ENCODE data around the gene PRCD.
"Not testable (repeated sequence)": the region's sequence is repeated elsewhere in the genome, so short reads cannot be mapped to it uniquely, and the experiment has no call there.

PRCD gene

GRCh38 chr17:76502341-76503211 is 37.3 kb upstream of the PRCD start:
- DNase-seq (ENCODE audit: low spot score), result no peak
- TF ChIP-seq, protein P1, sequence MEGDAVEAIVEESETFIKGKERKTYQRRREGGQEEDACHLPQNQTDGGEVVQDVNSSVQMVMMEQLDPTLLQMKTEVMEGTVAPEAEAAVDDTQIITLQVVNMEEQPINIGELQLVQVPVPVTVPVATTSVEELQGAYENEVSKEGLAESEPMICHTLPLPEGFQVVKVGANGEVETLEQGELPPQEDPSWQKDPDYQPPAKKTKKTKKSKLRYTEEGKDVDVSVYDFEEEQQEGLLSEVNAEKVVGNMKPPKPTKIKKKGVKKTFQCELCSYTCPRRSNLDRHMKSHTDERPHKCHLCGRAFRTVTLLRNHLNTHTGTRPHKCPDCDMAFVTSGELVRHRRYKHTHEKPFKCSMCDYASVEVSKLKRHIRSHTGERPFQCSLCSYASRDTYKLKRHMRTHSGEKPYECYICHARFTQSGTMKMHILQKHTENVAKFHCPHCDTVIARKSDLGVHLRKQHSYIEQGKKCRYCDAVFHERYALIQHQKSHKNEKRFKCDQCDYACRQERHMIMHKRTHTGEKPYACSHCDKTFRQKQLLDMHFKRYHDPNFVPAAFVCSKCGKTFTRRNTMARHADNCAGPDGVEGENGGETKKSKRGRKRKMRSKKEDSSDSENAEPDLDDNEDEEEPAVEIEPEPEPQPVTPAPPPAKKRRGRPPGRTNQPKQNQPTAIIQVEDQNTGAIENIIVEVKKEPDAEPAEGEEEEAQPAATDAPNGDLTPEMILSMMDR (IDR thresholded peaks at IDR 0.05; ENCODE audit: extremely low read depth, insufficient read depth, missing control alignments), result no peak
- in situ Hi-C loops (cut with MboI; ENCODE audit: low pct_unique_long_range_greater_than_20kb, low sequenced_read_pairs, unreplicated experiment), result no loop called here

- TF ChIP-seq, protein P1 (IDR thresholded peaks at IDR 0.05; ENCODE audit: extremely low read depth, insufficient read depth, missing control alignments), result no peak
- in situ Hi-C loops (cut with MboI; ENCODE audit: low pct_unique_long_range_greater_than_20kb, low sequenced_read_pairs, unreplicated experiment), result no loop called here
- no peak for DNase-seq (ENCODE audit: low spot score)
Observed at GRCh38 chr17:76504117-76504516, 35.7 kb upstream of the PRCD start.

DNA sequence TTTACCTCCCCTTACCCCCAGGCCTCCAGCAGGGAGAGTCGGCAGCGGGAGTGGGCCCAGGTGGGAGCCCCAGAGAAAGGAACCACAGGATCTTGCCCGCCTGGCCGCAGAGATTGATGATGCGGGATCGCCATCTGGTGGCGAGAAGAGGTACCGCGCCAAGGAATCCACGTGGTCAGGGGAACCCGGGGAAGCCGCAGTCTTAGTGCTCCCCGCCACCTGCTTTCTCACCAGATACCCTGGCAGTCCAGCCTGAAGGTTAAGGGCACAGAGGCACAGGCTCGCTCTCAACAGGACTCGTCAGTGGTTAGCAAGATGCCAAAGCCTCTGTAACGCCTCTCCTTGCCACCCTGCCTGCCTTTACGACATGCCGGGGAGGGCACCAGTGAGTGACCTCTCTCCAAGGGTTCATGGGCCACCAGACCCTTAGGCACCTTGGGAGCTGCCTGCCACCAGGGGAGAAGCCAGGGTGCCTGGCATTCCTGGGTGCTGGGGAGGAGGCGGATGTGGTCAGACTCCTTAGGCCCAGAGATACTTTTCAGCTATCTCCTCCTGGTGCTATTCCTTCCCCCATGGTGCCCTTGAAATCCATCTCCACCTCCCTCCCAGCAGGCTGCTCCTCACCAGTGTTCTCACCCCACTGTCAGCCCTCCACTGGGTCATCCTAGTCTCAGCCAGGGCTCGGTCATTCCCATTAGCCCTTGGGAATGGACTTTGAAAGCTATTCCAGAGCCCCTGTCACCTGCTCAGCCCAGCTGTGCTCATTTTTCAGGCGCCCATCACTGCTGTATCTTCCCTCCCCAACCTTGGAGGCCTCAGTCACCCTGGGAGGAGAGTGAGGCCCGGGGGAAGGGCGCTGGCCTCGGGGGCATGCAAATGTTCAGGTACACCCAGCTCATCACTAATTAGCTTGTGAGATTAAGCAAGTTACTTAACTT is 33.2 kb upstream of the PRCD start:
- TF ChIP-seq, protein P1 (IDR thresholded peaks at IDR 0.05; ENCODE audit: extremely low read depth, insufficient read depth, missing control alignments), result peak; percentile 95
- DNase-seq (ENCODE audit: low spot score), result peak; percentile 87
- in situ Hi-C loops (cut with MboI; ENCODE audit: low pct_unique_long_range_greater_than_20kb, low sequenced_read_pairs, unreplicated experiment), result loop anchor here (5.0 kb wide), 1 partner anchor 39 kb away; the partner anchor contains the start of gene AANAT

DNA sequence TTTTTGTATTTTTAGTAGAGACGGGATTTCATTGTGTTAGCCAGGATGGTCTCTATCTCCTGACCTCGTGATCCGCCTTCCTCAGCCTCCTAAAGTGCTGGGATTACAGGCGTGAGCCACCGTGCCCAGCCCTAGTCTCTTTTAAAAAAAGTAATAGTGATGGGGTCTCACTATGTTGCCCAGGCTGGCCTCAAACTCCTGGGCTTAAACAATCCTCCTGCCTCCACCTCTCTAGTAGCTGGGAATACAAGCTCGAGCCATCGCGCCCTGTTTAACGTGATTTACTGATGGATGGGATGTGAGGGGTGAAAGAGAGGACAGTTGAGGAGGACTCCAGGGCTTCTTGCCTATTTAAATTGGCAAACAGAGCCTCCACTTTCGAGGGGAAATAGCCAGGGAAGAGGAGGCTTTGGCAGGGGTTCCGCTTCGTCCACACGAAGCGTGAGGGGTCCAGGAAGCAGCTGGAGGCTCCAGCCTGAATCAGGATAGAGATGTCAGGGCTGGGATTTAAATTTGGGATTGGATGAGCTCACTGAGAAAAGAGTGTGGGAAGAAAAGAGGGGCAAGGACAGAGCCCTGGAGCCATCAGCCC is 31.3 kb upstream of the PRCD start:
- DNase-seq (ENCODE audit: low spot score), result not testable (repeated sequence)
- in situ Hi-C loops (cut with MboI; ENCODE audit: low pct_unique_long_range_greater_than_20kb, low sequenced_read_pairs, unreplicated experiment), result loop anchor here (5.0 kb wide), 1 partner anchor 41 kb away; the partner anchor contains the start of gene AANAT

DNA sequence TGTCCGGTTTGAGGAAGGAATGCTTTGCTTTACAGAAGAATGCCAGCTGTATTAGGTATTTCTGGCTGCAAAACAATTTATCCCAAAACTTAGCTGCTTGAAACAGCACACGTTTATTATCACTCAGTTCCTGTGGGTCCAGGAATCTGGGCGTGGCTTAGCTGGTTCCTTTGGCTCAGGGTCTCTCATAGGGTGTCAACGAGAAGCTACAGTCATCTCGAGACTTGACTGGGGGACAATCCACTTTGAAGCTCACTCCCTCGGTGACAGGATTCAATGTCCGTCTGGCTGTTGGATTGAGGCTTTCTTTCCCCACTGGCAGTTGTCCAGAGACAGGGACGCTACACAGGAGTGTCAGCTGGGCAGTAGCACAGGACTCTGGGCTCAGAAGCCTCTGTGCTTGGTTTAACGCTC is 29.0 kb upstream of the PRCD start:
- no peak for DNase-seq (ENCODE audit: low spot score)
- in situ Hi-C loops (cut with MboI; ENCODE audit: low pct_unique_long_range_greater_than_20kb, low sequenced_read_pairs, unreplicated experiment), result no loop called here
- TF ChIP-seq, protein P1 (IDR thresholded peaks at IDR 0.05; ENCODE audit: extremely low read depth, insufficient read depth, missing control alignments), result no peak

GRCh38 chr17:76511668-76512365 is 28.0 kb upstream of the PRCD start:
- TF ChIP-seq, protein P1 (IDR thresholded peaks at IDR 0.05; ENCODE audit: extremely low read depth, insufficient read depth, missing control alignments), result no peak
- no peak for DNase-seq (ENCODE audit: low spot score)
- in situ Hi-C loops (cut with MboI; ENCODE audit: low pct_unique_long_range_greater_than_20kb, low sequenced_read_pairs, unreplicated experiment), result no loop called here
